Spinal cord (tissue), 10 donors: ENCODE results near the gene LRMDA. TPM values are rescaled to one million over a fixed set of nuclear protein-coding genes. Genes with fewer than 3 reads are reported as not detected.

Experiments
- DNase-seq, 6 donors: peaks; one replicate each; pipeline versions ENCODE4 v3.0.0 to v3.0.0-alpha.2; 2013 to 2015; ENCODE audit warnings: low spot score in 6 of 6, low read depth in 4 of 6
- H3K27ac ChIP-seq: one replicate; pipeline ENCODE4 v1.5.1; 2013; ENCODE audit warnings: low read depth, low read length, control low read depth
- H3K27me3 ChIP-seq: one replicate; pipeline ENCODE4 v1.6.1; 2013; ENCODE audit warnings: low read length; ENCODE audit not compliant: control insufficient read depth, insufficient read depth
- H3K36me3 ChIP-seq: one replicate; pipeline ENCODE4 v1.6.1; 2013; ENCODE audit warnings: low read length; ENCODE audit not compliant: control insufficient read depth, insufficient read depth
- H3K4me1 ChIP-seq: one replicate; pipeline ENCODE4 v1.6.1; 2013; ENCODE audit warnings: low read length; ENCODE audit not compliant: control insufficient read depth, insufficient read depth
- H3K4me3 ChIP-seq: one replicate; pipeline ENCODE4 v1.5.1; 2013; ENCODE audit warnings: low read depth, low read length, control low read depth
- H3K9me3 ChIP-seq: one replicate; pipeline ENCODE4 v1.6.1; 2013; ENCODE audit warnings: low read length; ENCODE audit not compliant: control insufficient read depth, insufficient read depth
- WGBS: methylation state at CpG from one replicate; pipeline ENCODE4 v1.1.5; 2013; ENCODE audit warnings: missing lambda C conversion rate; ENCODE audit not compliant: insufficient coverage; 5-methylcytosine and 5-hydroxymethylcytosine counted together
- polyA plus RNA-seq, 2 donors: library from polyadenylated mRNA; unstranded; fragments of 120-200 nt; gene quantifications; one replicate each; pipeline ENCODE4 v1.2.1, GENCODE V29; 2013; ENCODE audit not compliant: insufficient read length in 2 of 2
- total RNA-seq, 2 donors: library from RNA; depleted of rRNA in 1 of 2; stranded (reverse); fragments of 120-200 nt in 1 of 2; fragments of >200 nt in 1 of 2; gene quantifications; one replicate each; pipeline versions ENCODE4 v1.2.3 to v1.2.4, GENCODE V29; 2013 to 2014
- donor health status: healthy.

Gene LRMDA
- total and polyA plus RNA-seq, 4 donors: 5.6 to 9.9 (median 7.2) TPM

DNA sequence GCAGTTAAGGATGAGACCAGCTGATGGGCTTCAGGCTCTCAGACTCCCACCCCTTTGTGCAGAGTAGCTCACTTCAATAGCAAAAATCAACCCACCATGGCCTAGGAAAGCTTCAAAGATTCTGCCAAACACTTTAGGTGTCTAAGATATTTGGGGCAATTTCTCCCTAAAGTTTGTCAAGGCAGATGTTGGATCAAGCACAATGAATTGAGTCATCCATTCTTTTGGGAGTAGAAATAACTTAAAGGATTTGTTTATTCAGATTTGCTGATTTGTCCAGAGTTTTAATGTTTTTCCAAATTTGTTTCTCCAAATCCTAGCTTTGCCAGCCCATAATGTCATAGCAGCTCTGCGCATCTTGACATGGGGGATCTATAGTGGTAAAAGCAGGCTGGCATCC lies 855.1 kb downstream of the LRMDA start:
- Histone ChIP-seq H3K36me3 (no peaks in the 10 kb centered on the region), H3K4me1 (no peaks in the 10 kb centered on the region), H3K9me3 (peaks cover 3% of the 10 kb centered on the region), H3K4me3 (no peak overlapping the region), H3K27ac (no peak overlapping the region), H3K27me3 (no peaks in the 10 kb centered on the region)
- DNase-seq: no peak
- no CpG with 5 or more reads among the region's 1 CpG for WGBS

DNA sequence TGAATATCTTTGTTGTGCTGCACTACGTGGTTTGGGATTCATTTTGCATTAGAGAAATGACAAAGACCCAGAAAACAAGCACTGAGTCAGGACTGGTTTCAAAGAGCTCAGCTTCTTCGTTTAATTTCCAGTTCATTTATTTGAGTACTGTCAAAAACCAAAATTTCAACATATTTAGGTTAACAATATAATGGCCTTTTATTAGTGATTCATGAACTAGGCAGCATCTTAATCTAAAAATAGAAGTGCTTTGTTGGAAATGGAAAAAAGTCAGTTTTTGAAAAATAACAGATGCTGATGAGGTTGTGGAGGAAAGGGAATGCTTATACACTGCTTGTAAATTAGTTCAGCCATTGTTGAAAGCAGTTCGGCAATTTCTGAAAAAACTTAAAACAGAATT lies 856.4 kb downstream of the LRMDA start:
- no CpG with 5 or more reads among the region's 3 CpGs for WGBS
- no peak for DNase-seq
- Histone ChIP-seq H3K4me3 (no peak overlapping the region), H3K36me3 (no peaks in the 10 kb centered on the region), H3K4me1 (no peaks in the 10 kb centered on the region), H3K27ac (no peak overlapping the region), H3K27me3 (no peaks in the 10 kb centered on the region), H3K9me3 (peaks cover 3% of the 10 kb centered on the region)

DNA sequence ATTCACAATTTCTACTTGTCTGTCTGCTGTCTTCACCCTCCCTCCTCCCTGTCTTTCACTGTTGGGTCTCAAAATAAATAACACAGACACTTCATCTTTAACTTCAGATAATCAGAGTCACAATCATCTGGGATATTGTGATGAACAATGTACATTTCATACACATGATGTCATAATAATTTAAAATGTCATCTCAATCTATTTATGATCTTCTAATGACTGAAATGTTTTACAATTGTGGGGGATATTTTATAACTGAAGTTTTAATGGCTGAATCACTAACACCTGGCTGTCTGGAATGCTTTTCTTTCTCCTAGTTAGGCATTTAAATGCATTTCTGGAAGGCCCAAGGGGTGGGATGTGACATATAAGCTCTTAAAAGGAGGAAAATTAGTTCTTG lies 859.8 kb downstream of the LRMDA start:
- DNase-seq: no peak
- Histone ChIP-seq H3K4me1 (no peaks in the 10 kb centered on the region), H3K36me3 (no peaks in the 10 kb centered on the region), H3K27ac (no peak overlapping the region), H3K9me3 (no peaks in the 10 kb centered on the region), H3K27me3 (no peaks in the 10 kb centered on the region), H3K4me3 (no peak overlapping the region)

DNA sequence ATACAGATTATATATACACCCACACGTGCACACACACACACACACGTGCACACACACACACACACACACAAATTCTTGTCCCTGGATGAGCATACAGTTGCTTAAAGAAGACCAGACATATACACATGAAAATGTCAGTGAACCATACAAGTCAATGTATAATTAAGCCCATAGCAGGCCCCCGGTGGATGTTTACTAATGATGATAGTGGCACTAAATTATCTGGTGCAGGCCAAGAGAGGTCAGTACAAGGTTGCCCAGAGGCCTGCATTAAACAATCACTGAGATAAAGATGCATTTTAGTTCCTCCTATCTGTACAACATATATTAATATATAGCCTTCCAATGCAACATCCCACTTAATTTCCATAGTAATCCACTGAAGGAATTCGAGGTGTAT lies 860.5 kb downstream of the LRMDA start:
- H3K4me1 ChIP-seq: no peaks in the 10 kb centered on the region
- H3K27me3 ChIP-seq: no peaks in the 10 kb centered on the region
- no peak overlapping the region for H3K27ac ChIP-seq
- no peaks in the 10 kb centered on the region for H3K9me3 ChIP-seq
- no peak for DNase-seq
- 100% methylated on average over 1 of the region's 4 CpGs for WGBS
- H3K36me3 ChIP-seq: no peaks in the 10 kb centered on the region
- H3K4me3 ChIP-seq: no peak overlapping the region

DNA sequence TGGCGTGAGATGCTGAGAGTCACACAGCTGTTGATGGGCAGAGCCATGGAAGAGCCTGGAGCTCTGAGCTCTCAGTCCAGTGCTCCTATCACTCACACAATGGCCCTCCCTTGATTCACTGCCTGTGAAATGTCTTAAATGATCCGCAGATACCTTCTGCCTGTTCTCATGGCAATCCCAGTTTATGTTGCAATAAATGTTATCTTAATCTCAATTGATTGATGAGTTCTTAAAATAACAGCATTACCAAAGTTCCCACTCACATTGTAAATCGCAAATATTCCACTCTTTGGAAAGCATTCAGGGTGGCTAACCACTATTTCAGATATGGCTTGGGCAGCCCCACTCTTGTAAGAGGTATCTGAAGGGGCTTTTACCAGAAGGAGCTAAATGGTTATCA lies 865.5 kb downstream of the LRMDA start:
- no peak overlapping the region for H3K27ac ChIP-seq
- H3K4me1 ChIP-seq: no peaks in the 10 kb centered on the region
- WGBS: 100% methylated on average over 1 of the region's 3 CpGs
- no peaks in the 10 kb centered on the region for H3K9me3 ChIP-seq
- H3K4me3 ChIP-seq: no peak overlapping the region
- no peaks in the 10 kb centered on the region for H3K36me3 ChIP-seq
- no peaks in the 10 kb centered on the region for H3K27me3 ChIP-seq
- no peak for DNase-seq

DNA sequence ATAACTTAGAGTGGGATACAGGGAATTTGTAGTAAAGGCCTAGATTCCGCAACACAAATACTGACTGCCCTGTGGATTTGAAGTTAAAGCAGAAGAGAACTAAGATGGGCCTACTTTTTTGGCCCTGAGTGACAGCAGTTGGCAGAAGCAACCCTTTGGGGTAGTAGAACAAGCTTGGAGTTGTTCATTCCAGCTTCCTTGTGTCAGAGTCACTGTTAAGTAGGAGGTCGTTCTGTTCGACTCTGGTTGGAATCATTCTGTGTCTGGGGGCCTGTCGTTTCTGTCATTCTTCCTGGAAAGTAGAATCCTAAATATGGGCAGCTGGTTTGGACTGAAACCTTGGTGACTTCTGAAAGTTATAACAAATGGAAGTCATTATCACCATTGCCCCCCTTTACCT lies 865.9 kb downstream of the LRMDA start:
- no peaks in the 10 kb centered on the region for H3K27me3 ChIP-seq
- H3K27ac ChIP-seq: no peak overlapping the region
- 64% methylated on average over 4 of the region's 4 CpGs for WGBS
- H3K36me3 ChIP-seq: no peaks in the 10 kb centered on the region
- DNase-seq: no peak
- no peak overlapping the region for H3K4me3 ChIP-seq
- no peaks in the 10 kb centered on the region for H3K9me3 ChIP-seq
- H3K4me1 ChIP-seq: no peaks in the 10 kb centered on the region

DNA sequence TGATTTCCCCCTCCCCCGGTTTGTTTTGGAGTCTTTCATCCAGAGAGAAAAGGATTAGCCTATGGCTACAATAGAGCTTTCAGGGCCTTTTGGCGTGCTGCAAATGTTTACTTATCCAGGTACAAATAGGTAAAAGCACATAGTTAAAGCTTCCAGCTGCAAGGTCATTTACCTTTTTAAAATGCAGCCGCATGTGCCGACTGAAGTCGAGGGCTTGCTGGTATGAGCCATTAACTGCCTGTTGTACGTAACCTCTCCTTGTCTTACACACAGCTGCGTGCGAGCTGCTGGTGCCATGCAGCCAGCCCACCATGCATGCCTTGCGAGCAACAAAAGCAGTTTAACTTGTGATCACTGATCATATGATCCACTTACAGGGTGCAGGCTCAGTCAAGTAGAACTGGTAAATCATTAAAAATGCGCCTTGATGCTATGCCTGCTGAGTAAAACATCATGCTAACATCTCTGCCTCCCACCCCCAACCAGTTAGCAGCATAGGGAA lies 866.4 kb downstream of the LRMDA start:
- Histone ChIP-seq H3K9me3 (no peaks in the 10 kb centered on the region), H3K27me3 (no peaks in the 10 kb centered on the region), H3K27ac (no peak overlapping the region), H3K4me1 (no peaks in the 10 kb centered on the region), H3K4me3 (no peak overlapping the region), H3K36me3 (no peaks in the 10 kb centered on the region)
- peak in 1 of 6 donors; percentile 70 for DNase-seq
- 73% methylated on average over 9 of the region's 10 CpGs for WGBS

DNA sequence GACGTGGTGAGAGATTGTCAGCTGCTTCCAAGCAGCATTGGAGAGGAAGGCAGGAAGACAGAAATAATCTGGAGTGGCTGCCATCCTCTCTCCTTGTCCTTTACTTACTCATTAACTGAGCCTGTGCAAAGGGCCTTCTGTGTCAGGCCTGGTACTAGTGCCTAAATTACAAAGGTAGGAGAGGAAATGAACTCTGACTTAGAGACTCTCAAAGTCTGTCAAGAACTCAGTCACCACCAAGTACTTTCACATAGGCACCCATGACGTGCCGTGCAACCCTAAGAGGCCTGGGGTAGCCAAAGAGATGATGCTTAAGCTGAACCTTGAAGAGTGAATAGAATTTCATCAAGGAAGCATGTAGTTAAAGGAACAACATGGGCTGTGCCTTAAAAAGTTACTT lies 866.9 kb downstream of the LRMDA start:
- Histone ChIP-seq H3K36me3 (no peaks in the 10 kb centered on the region), H3K9me3 (no peaks in the 10 kb centered on the region), H3K4me3 (no peak overlapping the region), H3K27me3 (no peaks in the 10 kb centered on the region), H3K4me1 (peaks cover 2% of the 10 kb centered on the region), H3K27ac (no peak overlapping the region)
- no CpG with 5 or more reads among the region's 3 CpGs for WGBS
- no peak for DNase-seq

DNA sequence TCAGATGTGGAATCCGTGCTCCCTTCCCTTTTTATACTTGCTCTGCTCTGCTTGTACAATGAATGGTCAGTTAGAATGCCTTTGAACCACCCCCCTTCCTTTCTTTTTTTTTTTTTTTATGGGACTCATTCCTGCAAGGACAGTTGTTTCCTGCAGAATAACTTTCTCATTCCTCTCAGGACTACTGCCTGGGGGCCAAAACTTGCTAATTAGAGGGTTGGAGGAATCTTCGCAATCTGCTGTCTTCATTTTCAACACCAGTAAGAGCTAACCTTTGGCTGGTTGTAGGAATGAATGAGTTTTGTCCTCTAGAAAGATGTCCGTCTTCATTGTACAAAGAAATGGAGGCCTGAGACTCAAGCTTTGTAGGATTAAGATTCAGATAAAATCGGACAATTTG lies 868.1 kb downstream of the LRMDA start:
- no peak overlapping the region for H3K4me3 ChIP-seq
- no peaks in the 10 kb centered on the region for H3K27me3 ChIP-seq
- peaks cover 9% of the 10 kb centered on the region for H3K4me1 ChIP-seq
- no peak for DNase-seq
- H3K36me3 ChIP-seq: no peaks in the 10 kb centered on the region
- H3K27ac ChIP-seq: no peak overlapping the region
- no peaks in the 10 kb centered on the region for H3K9me3 ChIP-seq
- no CpG with 5 or more reads among the region's 4 CpGs for WGBS

DNA sequence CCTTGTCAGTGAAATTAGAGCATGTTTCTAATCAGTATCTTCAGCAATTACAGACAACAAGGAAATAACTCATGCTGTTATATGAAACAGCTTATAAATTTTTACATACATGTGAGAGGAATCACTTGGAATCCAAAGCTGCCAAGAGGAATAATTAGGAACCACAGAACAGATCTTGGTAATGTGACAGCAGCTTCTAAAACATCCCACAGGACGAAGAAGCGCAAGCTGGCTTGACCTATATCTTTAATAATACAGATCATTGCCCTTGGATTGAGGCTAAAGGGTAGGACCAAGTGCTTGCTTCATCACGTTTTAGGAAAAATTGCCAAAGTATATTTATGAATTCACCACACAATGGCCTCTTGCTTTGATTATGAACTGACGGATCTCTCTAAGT lies 869.8 kb downstream of the LRMDA start:
- peaks cover 9% of the 10 kb centered on the region for H3K4me1 ChIP-seq
- no peak overlapping the region for H3K27ac ChIP-seq
- H3K9me3 ChIP-seq: no peaks in the 10 kb centered on the region
- 80% methylated on average over 1 of the region's 4 CpGs for WGBS
- no peak overlapping the region for H3K4me3 ChIP-seq
- H3K36me3 ChIP-seq: no peaks in the 10 kb centered on the region
- no peaks in the 10 kb centered on the region for H3K27me3 ChIP-seq
- peak in 1 of 6 donors; percentile 66 for DNase-seq
